Spinal cord (tissue), 10 donors: ENCODE measurements around the gene DCP1A. TPM values are rescaled to one million over a fixed set of nuclear protein-coding genes. Genes with fewer than 3 reads are reported as not detected.
"Not testable (repeated sequence)": the region's sequence is repeated elsewhere in the genome, so short reads cannot be mapped to it uniquely, and the experiment has no call there.

Experiments used
- DNase-seq, 6 donors: peaks; one replicate each; pipeline versions ENCODE4 v3.0.0 to v3.0.0-alpha.2; 2013 to 2015; ENCODE audit warnings: low spot score in 6 of 6, low read depth in 4 of 6
- H3K27ac ChIP-seq: one replicate; pipeline ENCODE4 v1.5.1; 2013; ENCODE audit warnings: low read depth, low read length, control low read depth
- H3K27me3 ChIP-seq: one replicate; pipeline ENCODE4 v1.6.1; 2013; ENCODE audit warnings: low read length; ENCODE audit not compliant: control insufficient read depth, insufficient read depth
- H3K36me3 ChIP-seq: one replicate; pipeline ENCODE4 v1.6.1; 2013; ENCODE audit warnings: low read length; ENCODE audit not compliant: control insufficient read depth, insufficient read depth
- H3K4me1 ChIP-seq: one replicate; pipeline ENCODE4 v1.6.1; 2013; ENCODE audit warnings: low read length; ENCODE audit not compliant: control insufficient read depth, insufficient read depth
- H3K4me3 ChIP-seq: one replicate; pipeline ENCODE4 v1.5.1; 2013; ENCODE audit warnings: low read depth, low read length, control low read depth
- H3K9me3 ChIP-seq: one replicate; pipeline ENCODE4 v1.6.1; 2013; ENCODE audit warnings: low read length; ENCODE audit not compliant: control insufficient read depth, insufficient read depth
- WGBS: methylation state at CpG from one replicate; pipeline ENCODE4 v1.1.5; 2013; ENCODE audit warnings: missing lambda C conversion rate; ENCODE audit not compliant: insufficient coverage; 5-methylcytosine and 5-hydroxymethylcytosine counted together
- long read RNA-seq, 4 donors: transcript quantifications; one replicate each; lab custom pipeline, GENCODE V29; 2026
- polyA plus RNA-seq, 2 donors: library from polyadenylated mRNA; unstranded; fragments of 120-200 nt; gene quantifications; one replicate each; pipeline ENCODE4 v1.2.1, GENCODE V29; 2013; ENCODE audit not compliant: insufficient read length in 2 of 2
- total RNA-seq, 2 donors: library from RNA; depleted of rRNA in 1 of 2; stranded (reverse); fragments of 120-200 nt in 1 of 2; fragments of >200 nt in 1 of 2; gene quantifications; one replicate each; pipeline versions ENCODE4 v1.2.3 to v1.2.4, GENCODE V29; 2013 to 2014
- donor health status: healthy.

The DCP1A gene
- total RNA-seq (10 to 100 TPM; 13.3 to 18.3 TPM), polyA plus RNA-seq (10 to 100 TPM; 16.2 to 17.0 TPM)
- long read RNA-seq, donor 1, full-length matches to known transcripts: 7 of 20 reads
- long read RNA-seq, donor 1, partial matches to known transcripts: 13 of 20 reads
- long read RNA-seq, donor 1, other reads (novel, unspliced or antisense): 0 of 20 reads
- long read RNA-seq, donor 2, full-length matches to known transcripts: 1 of 1 reads
- long read RNA-seq, donor 2, partial matches to known transcripts: 0 of 1 reads
- long read RNA-seq, donor 2, other reads (novel, unspliced or antisense): 0 of 1 reads
- long read RNA-seq, donor 3, partial matches to known transcripts: 0 of 1 reads
- long read RNA-seq, donor 3, other reads (novel, unspliced or antisense): 0 of 1 reads
- long read RNA-seq, donor 4, full-length matches to known transcripts: 10 of 15 reads
- long read RNA-seq, donor 4, partial matches to known transcripts: 5 of 15 reads
- long read RNA-seq, donor 4, other reads (novel, unspliced or antisense): 0 of 15 reads

DNA sequence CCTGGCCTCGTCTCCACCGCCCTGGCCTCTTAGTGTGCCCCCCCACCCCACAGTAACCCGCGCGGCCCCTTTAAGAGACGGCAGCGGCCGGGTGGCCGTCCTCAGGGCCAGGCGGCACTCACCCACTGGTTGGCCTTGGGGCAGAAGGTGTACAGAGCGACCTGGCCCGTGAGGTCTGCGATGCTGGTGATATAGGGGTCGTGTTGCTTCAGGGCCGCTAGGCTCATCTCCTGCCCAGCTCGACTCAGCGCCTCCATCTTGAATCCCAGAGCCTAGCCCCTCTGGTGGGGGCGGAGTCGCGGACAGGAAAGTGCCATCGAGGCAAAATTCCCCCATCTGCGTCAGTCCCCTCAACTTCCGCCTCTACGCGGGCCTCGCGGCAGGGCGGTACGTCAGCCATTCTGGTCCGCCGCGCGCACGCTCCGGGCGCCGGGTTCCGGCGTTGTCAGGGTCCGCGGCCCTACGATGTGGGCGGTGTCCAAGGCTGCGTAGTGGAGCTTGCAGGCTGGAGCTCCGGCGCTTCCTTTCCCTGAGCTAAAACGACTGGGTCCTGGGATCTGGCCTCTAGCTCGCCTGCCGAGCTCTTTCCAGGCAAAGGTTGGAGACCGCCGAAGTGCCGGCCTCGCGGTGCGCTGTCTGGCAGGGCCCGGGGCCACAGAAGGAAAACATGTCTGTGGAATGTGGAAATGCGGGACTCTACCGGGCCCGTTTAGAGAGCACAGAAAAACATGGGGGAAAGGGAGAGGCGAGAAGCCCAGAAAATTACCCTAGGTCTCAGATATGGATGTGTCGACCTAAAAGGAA is at the start of gene DCP1A:
Gene DCP1A, minus strand, starts transcription at position 283 of the 804 bp plus-strand sequence. Its CDS starts 26 bp downstream, at position 257.
- Histone ChIP-seq H3K27ac (peak within 1 kb of the TSS; percentile 98), H3K4me3 (peak within 1 kb of the TSS; percentile 97), H3K4me1 (peaks cover 6% of the 10 kb centered on the region), H3K27me3 (no peaks in the 10 kb centered on the region), H3K9me3 (no peaks in the 10 kb centered on the region), H3K36me3 (peaks cover 5% of the 10 kb centered on the region)
- DNase-seq: peak; percentile 92 to 99 (median 96)
- WGBS: 0% methylated on average over 53 of the region's 61 CpGs

- no peak overlapping the region for H3K27ac ChIP-seq
- no peak overlapping the region for H3K4me3 ChIP-seq
- H3K36me3 ChIP-seq: no peaks in the 10 kb centered on the region
- H3K27me3 ChIP-seq: no peaks in the 10 kb centered on the region
- WGBS: 83% methylated on average over 3 of the region's 6 CpGs
- no peaks in the 10 kb centered on the region for H3K9me3 ChIP-seq
- DNase-seq: peak in 1 of 6 donors; percentile 69
- H3K4me1 ChIP-seq: peaks cover 3% of the 10 kb centered on the region
Measured at GRCh38 chr3:53384465-53385423, 37.4 kb upstream of the DCP1A start.

DNA sequence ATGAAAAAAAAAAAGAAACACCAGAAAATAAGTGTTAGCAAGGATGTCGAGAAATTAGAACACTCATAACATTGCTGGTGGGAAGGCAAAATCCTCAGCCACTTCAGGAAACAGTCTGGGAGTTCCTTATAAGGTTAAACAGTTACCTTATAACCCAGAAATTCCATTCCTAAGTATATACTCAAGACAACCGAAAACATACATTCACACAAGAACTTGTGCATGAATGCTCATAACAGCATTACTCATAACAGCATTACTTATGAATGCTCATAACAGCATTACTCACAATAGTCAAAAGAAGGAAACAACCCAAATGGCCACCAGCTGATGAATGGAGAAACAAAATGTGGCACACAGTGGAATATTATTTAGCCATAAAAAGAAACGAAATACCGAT is 34.8 kb upstream of the DCP1A start:
- peaks cover 6% of the 10 kb centered on the region for H3K4me1 ChIP-seq
- H3K27me3 ChIP-seq: no peaks in the 10 kb centered on the region
- 89% methylated on average over 3 of the region's 4 CpGs for whole genome bisulfite sequencing
- no peak overlapping the region for H3K27ac ChIP-seq
- no peaks in the 10 kb centered on the region for H3K36me3 ChIP-seq
- H3K4me3 ChIP-seq: no peak overlapping the region
- no peaks in the 10 kb centered on the region for H3K9me3 ChIP-seq
- no peak for DNase-seq

GRCh38 chr3:53380306-53380705 is 33.0 kb upstream of the DCP1A start:
- Histone ChIP-seq H3K36me3 (no peaks in the 10 kb centered on the region), H3K27me3 (no peaks in the 10 kb centered on the region), H3K4me1 (peaks cover 11% of the 10 kb centered on the region), H3K27ac (no peak overlapping the region), H3K4me3 (no peak overlapping the region), H3K9me3 (no peaks in the 10 kb centered on the region)
- peak in 1 of 6 donors; percentile 56 for DNase-seq
- no CpG with 5 or more reads among the region's 1 CpG for WGBS

- Histone ChIP-seq H3K36me3 (no peaks in the 10 kb centered on the region), H3K9me3 (no peaks in the 10 kb centered on the region), H3K4me1 (peaks cover 11% of the 10 kb centered on the region), H3K27ac (no peak overlapping the region), H3K27me3 (no peaks in the 10 kb centered on the region), H3K4me3 (no peak overlapping the region)
- DNase-seq: peak in 1 of 6 donors; percentile 8
- 90% methylated on average over 1 of the region's 1 CpG for WGBS
Measured at GRCh38 chr3:53379898-53380297, 32.6 kb upstream of the DCP1A start.

DNA sequence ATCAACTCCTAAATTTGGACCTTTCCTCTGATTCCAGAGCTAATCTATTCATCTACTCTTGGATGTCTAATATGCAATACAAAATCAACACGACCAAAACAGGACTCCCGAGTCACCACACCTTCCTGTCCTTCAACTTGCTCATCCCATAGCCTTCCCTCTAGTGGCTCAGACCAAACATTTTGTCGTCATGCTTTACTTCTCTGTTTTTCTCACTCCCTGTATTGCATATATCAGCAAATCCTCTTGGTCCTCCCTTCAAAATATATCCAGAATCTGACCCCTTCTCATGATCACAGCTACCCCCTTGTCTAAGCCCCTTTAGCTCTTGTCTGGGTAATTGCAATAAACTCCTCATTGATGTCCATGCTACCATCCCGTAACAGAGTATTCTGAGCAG is 30.5 kb upstream of the DCP1A start:
- peaks cover 11% of the 10 kb centered on the region for H3K4me1 ChIP-seq
- no peaks in the 10 kb centered on the region for H3K27me3 ChIP-seq
- no peak overlapping the region for H3K27ac ChIP-seq
- no peaks in the 10 kb centered on the region for H3K36me3 ChIP-seq
- 85% methylated on average over 3 of the region's 4 CpGs for WGBS
- no peaks in the 10 kb centered on the region for H3K9me3 ChIP-seq
- H3K4me3 ChIP-seq: no peak overlapping the region
- no peak for DNase-seq

DNA sequence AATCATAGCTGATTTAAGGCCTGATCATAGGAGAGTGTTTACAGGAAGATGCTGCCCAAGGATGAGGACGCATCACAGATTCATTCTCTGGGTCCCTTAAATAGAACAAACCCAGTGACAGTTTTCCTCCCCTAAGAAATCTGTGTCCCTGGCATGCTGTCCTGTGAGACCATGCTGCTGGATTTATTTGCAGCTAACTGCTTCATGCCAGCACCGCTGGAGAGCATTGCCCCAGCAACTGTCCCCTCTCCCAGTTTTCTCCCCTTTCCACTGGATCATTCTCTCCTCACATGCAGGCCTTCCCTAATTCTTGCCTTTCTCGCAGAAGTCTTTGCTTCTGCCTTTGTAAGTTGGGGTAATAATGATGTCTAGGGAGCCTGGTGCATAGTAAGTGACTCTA is 29.3 kb upstream of the DCP1A start:
- 46% methylated on average over 2 of the region's 3 CpGs for WGBS
- peak in 3 of 6 donors; percentile 22 to 66 (median 52) for DNase-seq
- Histone ChIP-seq H3K9me3 (no peaks in the 10 kb centered on the region), H3K36me3 (no peaks in the 10 kb centered on the region), H3K4me3 (no peak overlapping the region), H3K27ac (no peak overlapping the region), H3K27me3 (no peaks in the 10 kb centered on the region), H3K4me1 (peaks cover 11% of the 10 kb centered on the region)

DNA sequence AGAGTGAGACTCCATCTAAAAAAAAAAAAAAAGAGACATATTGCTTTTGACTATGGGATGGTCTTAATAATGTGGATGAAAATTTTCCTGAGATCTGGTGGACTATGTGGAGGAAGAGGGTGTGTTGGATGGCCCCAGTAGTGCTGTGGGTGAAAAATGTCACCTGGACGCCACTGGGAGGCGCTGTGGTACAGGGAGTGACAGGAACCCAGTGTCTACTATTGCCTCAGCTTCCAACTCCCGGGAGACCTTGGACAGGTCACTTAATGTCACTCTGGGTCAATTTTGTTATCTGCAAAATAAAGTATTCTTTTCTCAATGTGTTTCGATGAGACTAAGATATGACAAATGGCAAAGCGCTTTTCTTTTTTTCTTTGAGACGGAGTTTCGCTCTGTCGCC is 27.7 kb upstream of the DCP1A start:
- Histone ChIP-seq H3K4me3 (no peak overlapping the region), H3K27ac (no peak overlapping the region), H3K4me1 (peaks cover 8% of the 10 kb centered on the region), H3K27me3 (no peaks in the 10 kb centered on the region), H3K36me3 (no peaks in the 10 kb centered on the region), H3K9me3 (no peaks in the 10 kb centered on the region)
- peak in 3 of 6 donors; percentile 50 to 78 (median 78) for DNase-seq
- 42% methylated on average over 2 of the region's 8 CpGs for WGBS

DNA sequence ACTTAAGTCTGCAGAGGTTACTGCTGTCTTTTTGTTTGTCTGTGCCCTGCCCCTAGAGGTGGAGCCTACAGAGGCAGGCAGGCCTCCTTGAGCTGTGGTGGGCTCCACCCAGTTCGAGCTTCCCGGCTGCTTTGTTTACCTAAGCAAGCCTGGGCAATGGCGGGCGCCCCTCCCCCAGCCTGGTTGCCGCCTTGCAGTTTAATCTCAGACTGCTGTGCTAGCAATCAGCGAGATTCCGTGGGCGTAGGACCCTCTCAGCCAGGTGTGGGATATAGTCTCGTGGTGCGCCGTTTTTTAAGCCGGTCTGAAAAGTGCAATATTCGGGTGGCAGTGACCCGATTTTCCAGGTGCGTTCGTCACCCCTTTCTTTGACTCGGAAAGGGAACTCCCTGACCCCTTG is 23.4 kb upstream of the DCP1A start:
- not testable (repeated sequence) for H3K4me3 ChIP-seq, H3K9me3 ChIP-seq, H3K36me3 ChIP-seq, H3K27ac ChIP-seq, H3K27me3 ChIP-seq, H3K4me1 ChIP-seq, DNase-seq
- no CpG with 5 or more reads among the region's 17 CpGs for WGBS
